SU-DHL-6 (cell line): Measurements from ENCODE around the gene B4GALNT1.

Experiments
- CTCF ChIP-seq: fragments of 200-600 bp; sonication (generic); IDR thresholded peaks from one replicate; pipeline ENCODE4 v1.5.1; 2017; ENCODE audit warnings: antibody characterized with exemption, mild to moderate bottlenecking, low read length, moderate library complexity; ENCODE audit not compliant: insufficient read depth, poor library complexity, severe bottlenecking
- EZH2phosphoT487 ChIP-seq: fragments of 200-600 bp; sonication (generic), shearing (Covaris generic); conservative IDR thresholded peaks from 2 replicates; pipeline ENCODE4 v1.6.1; 2018; ENCODE audit warnings: mild to moderate bottlenecking, antibody characterized with exemption, low read length, moderate library complexity, mixed read lengths

GRCh38 chr12:57581802-57582201 is 51.2 kb downstream of the B4GALNT1 start:
- TF ChIP-seq CTCF (no peak), EZH2phosphoT487 (no peak)
